Astrocyte of the hippocampus (primary cell): ENCODE data around the gene FAM110D.
A peak's percentile ranks its signal among the peaks of the same experiment; 100 is the strongest.

Source experiments
- DNase-seq: peaks from one replicate; pipeline ENCODE4 v3.0.0; 2011; ENCODE audit warnings: low read depth, low spot score

Gene FAM110D

GRCh38 chr1:26158908-26159742, at the start of gene FAM110D:
Gene FAM110D (plus strand): TSS chr1:26159079. CDS start chr1:26161292, 2,213 bp downstream.
- DNase-seq = no peak

GRCh38 chr1:26109229-26110164, 49.4 kb upstream of the FAM110D start:
- DNase-seq = no peak

GRCh38 chr1:26110731-26111529, 47.9 kb upstream of the FAM110D start:
- DNase-seq = peak; percentile 85

- DNase-seq = peak; percentile 99
These were observed 47.1 kb upstream of the FAM110D start, which contains the start of gene PDIK1L for GRCh38 chr1:26111530-26112406. Gene PDIK1L (plus strand): TSS chr1:26111824. CDS start chr1:26114309, 2,485 bp downstream.

GRCh38 chr1:26112407-26112775, 46.5 kb upstream of the FAM110D start:
- DNase-seq = no peak

- DNase-seq = no peak
These were observed 44.5 kb upstream of the FAM110D start for GRCh38 chr1:26114165-26114927.

- no peak for DNase-seq
These were observed 38.8 kb upstream of the FAM110D start for GRCh38 chr1:26119892-26120608.

GRCh38 chr1:26121854-26122773, 36.8 kb upstream of the FAM110D start:
- DNase-seq = no peak

- no peak for DNase-seq
These were observed 35.6 kb upstream of the FAM110D start for GRCh38 chr1:26122988-26123973.

GRCh38 chr1:26124418-26125331, 34.2 kb upstream of the FAM110D start:
- no peak for DNase-seq

- no peak for DNase-seq
These were observed 33.5 kb upstream of the FAM110D start for GRCh38 chr1:26125382-26125781.

- DNase-seq = no peak
These were observed 32.9 kb upstream of the FAM110D start for GRCh38 chr1:26125946-26126320.

GRCh38 chr1:26126321-26127084, 32.4 kb upstream of the FAM110D start:
- DNase-seq = no peak

GRCh38 chr1:26127235-26128163, 31.4 kb upstream of the FAM110D start:
- no peak for DNase-seq
